Left renal cortex interstitium (tissue), 4 donors: ENCODE results near the gene LBH. TPM values are rescaled to one million over a fixed set of nuclear protein-coding genes. Genes with fewer than 3 reads are reported as not detected.
"Not testable (repeated sequence)": the region's sequence is repeated elsewhere in the genome, so short reads cannot be mapped to it uniquely, and the experiment has no call there.

Experiments
- DNase-seq, 4 donors: peaks; one replicate each; pipeline ENCODE4 v3.0.0-alpha.2; 2013; ENCODE audit warnings: low read depth in 4 of 4, low spot score in 2 of 4, missing footprints in 1 of 4
- polyA plus RNA-seq, 4 donors: library from polyadenylated mRNA; unstranded; fragments of 120-200 nt; gene quantifications; one replicate each; pipeline ENCODE4 v1.2.1, GENCODE V29; 2013; ENCODE audit not compliant: insufficient read length in 4 of 4

Gene LBH
- polyA plus RNA-seq, 4 donors: 99.8 to 120 (median 119) TPM

DNA sequence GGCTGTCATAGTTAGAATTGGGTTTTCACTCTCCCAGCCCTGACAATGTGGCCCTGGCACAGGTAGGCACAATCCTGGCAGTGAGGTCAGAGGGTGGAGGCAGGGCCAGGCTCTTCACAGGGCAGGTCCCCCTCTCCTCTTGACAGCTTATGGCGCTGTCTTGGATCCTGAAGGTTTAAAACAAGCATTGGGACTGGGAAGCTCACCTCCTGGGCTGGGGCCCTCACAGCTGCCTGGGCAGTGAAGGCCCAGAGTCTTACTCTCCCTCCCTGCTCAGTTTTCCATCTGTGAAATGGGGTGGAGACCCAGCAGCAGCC lies 23.3 kb downstream of the LBH start:
- DNase-seq: no peak

DNA sequence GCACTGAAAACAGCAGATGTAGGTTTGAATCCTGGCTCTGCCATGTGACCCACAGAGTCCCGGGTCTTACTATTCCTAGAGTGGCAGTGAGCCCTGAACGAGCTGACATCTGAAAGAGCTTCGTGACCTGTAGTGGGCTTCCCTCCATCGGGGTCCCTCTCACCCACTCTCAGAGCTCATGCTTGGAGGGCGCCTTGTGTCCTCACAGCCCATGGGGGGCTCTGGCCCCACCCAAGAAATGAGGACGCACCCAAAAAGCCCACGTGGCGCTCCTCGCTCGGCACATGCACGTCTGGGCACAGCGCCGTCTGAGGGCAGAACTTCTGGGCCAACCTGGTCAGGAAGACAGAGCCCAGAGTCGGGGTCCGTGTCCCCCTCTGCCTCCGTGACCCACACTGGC lies 23.7 kb downstream of the LBH start:
- DNase-seq: no peak

DNA sequence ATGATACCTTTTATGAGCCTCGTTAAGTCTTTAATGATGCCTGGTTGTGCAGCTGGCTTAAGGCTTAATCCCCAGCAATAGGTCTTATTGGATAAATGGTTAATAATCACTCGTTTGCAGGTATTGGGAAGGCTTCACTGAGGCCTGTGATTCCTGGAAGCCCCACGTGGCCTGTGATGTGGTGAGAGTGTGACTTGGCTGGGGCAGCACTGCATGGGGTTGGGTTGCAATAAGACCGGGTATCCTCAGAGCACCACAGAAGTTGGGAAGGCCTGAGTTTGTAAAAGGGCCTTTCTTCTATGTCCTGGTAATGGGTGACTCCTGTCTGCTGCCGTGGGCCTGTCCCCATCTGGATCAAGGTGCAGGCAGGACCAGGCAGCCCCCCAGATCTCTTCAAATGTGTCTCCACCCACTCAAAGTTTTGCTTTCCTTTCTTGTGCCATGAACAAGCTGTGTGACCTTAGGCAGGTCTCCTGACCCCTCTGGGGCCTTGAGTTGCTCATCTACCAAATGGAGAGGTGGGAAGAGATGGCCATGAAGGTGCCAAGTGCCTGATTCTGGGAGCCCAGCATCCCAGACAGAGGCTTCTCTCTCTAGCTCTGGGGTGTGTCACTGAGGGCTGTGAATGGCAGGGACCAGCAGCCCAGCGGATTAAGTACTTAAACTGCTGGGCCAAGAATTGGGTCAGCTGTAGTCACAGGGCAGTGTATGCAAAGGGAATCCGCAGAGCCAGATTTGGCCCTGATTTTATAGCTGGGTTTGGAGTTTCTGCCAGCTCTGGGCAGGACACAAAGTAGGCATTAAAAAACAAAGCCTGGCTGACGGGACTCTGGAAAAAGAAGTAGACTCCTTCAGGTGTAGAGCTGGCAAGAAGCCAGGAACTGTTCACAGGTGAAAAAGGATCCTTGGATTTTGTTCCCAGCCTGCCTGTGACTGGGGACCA lies 24.4 kb downstream of the LBH start:
- DNase-seq: no peak

DNA sequence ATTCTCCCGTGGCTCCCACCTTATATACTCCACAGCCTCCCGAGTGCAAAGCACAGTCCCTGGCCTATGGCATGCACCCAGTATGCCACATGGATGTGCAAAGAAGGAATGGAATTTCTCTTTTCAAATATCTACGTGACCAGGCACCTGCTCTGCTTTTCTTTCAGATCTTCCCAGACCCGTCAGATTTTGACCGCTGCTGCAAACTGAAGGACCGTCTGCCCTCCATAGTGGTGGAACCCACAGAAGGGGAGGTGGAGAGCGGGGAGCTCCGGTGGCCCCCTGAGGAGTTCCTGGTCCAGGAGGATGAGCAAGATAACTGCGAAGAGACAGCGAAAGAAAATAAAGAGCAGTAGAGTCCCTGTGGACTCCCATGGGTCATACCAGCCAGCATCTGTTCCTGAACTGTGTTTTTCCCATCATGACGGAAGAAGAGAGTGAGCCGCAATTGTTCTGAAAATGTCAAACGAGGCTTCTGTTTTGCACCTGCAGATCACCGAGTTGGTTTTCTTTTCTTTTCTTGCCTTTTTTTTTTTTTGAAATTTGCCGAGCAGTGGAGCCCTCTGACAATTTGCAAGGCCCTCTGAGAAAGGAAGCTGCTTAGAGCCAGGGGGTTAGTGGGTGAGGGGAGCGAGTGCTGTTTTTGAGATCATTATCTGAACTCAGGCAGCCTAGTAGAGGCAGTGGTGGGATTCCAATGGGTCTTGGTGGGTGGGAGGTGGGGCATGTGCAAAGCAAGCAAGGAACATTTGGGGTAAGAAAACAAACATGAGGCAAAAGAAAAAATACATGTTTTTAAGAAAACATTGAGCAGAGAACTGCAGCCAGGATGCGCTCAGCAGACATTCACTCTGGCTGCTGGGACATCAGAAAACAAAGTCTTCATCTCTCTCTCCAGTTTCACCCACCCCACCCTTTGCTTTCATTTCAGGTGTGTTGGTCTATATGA lies 26.2 kb downstream of the LBH start:
- no peak for DNase-seq

DNA sequence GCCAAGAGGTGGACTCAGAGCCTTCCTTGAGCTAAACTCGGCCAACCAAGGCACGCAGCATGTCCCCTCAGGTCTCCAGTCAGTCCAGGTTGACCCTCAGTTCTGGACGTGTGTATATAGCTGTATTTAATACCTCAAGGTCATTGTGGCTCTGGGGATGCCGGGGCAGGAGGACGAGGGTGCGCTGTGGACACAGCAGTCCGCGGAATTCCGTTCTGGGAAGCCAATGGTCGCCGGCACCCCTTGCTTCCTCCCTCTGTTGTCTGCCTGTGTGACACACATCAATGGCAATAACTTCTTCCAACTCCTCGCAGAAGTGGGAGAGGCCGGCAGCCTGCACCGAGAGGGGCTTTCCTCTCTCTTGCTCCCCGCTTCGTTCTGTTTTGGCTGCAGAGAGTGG lies 27.7 kb downstream of the LBH start:
- no peak for DNase-seq

DNA sequence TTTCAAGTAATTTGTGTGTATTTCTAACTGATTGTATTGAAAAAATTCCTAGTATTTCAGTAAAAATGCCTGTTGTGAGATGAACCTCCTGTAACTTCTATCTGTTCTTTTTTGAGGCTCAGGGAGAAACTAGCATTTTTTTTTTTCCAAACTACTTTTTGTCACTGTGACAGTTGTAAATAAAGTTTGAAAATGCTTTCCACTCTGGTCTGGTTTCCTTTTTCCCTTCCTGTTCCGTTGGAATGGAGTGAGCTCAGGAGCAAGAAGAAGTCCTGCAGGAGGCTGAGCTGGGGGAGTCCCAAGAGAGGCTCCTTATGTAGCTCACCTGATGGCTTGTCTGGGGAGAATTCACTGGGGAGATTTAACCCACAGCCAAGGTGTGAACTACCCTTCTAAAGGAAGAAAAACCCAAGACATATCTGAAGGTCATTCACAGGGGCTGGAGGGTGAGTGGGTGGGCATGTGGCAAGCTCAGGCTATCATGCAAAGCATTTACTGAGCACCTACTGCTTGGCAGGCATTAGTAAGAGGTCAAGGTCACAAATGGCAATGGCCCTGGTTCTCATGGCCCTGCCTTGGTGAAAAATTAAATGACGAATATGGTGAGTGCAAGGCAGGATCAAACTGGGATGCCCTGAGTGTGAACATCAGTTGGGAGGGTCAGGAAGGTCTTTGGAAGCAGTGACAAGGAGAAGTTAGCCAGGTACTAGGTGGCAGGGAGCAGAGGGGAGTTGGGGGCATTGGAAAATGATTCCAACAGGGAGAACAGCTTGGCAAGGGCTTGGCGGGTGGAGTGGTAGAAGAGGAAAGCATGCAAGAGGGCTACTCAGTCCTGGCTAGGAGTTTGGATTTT lies 28.7 kb downstream of the LBH start:
- DNase-seq: no peak

DNA sequence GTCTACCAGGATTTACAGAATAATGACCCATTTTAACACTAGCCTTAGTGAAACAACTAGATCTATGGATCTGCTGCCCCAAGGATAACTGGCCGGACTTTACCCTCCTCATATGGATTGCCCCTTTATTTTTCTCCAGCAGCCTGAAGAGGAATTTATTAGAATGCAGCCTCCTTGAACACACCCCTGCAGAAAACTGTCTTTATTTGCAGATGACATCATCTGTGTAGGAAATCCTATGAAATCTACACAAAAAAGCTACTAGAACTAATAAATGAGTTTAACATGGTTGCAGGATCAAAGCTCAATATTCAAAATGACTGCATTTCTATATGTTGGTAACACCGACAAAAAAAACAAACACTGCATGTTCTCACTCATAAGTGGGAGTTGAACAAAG lies 29.6 kb downstream of the LBH start:
- no peak for DNase-seq

DNA sequence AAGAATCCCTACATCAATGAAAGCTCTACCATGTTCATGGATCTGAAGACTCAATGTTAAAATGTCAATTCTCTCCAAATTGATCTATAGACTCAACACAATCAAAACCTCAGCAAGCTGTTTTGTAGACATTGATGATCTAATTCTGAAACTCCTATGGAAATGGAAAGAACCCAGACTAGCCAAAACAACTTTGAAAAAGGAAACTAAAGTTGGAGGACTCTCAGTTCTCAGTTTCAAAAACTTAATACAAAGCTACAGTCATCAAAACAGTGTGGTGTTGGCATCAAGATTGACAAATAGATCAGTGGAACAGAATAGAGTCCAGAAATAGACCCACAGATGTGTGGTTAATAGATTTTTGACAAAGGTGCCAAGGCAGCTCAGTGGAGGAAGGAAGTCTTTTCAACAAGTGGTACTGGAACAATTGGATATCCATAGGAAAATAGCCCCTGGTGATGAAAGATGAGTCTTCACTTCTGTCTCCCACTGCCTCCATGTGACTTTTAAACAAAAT lies 30.4 kb downstream of the LBH start:
- DNase-seq: no peak

DNA sequence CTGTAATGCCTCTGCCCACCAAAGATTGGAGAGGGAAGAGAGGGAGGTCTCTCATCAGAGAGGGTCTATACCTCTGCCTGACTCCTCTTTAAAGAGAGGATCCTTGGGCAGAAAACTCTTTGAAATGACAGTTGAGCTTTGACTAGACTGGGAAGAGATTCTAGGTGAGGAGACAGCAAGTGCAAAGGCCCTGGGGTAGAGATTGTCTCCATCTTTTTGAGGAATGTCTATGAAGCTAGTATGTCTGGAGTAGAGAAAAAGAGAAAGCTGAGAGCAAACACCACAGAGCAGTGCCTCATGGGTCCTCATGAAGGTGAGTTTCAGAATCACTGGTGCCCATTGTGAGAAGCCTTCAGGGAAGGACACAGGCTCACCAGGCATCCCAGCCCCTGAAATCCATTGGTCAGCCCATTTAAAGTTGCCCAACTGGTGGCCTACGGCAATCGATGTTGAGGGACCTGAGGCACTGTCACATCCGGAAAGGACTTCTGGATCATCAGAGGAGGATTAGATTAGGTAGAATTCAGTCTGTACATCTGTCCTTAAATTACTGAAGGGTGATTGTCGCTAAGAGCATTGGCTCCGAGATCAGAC lies 31.5 kb downstream of the LBH start:
- no peak for DNase-seq

DNA sequence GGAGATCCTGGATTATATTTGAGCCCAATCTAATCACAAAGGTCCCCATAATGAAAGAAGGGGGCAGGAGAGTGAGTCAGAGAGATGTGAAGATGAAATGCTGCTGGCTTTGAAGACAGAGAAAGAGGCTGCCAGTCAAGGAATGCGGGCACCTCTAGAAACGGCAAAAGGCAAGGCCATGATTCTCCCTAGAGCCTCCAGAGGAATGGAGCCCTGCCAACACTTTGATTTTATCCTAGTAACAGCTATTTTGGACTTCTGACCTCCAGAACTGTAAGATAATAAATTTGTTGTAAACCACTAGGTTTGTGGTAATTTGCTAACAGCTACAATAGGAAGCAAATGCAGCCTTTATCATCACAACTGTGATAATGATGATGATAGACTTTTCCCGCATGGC lies 32.9 kb downstream of the LBH start:
- DNase-seq: no peak

DNA sequence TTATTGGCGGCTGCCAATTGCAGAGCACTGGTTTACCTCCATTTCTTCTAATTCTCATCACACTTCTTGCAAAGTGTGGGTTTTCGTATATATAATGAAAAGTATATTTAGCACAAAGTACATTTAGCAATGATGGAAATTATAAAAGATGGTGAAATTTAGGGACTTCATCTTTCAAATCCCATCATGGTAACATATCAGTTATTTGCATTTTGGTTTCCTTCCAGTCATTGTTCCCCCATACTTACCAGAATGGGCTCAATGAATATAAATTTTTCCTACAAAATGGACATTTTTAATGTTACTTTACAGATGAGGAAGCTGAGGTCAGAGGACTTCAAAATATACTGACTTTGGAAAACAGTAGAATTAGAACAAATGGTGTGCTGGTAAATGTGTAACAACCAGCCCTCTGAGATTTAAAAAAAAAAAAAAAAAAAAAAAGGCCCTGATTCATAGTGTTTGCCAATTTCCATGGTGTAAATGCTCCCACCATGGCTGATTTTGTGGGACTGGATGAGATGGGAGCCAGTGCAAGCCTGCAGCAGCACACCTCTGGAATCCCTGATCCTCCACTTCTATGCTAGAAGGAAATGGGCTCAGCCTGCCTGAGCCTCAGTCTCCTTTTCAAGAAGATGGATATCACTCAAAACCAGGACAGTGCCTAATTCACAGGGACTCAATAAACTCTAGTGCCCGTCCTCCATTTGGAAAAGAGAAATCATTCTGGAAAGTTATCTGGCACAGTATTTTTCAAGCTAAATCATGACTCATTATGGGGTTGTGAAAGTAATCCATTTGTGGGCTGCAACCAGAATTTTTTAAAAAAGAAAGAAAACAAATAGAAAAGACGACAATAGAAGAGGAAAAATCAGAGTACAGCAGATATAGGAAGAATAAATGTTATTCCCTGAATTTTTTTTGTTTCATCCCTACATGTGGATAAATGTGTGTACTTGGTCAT lies 34.0 kb downstream of the LBH start:
- DNase-seq: no peak

DNA sequence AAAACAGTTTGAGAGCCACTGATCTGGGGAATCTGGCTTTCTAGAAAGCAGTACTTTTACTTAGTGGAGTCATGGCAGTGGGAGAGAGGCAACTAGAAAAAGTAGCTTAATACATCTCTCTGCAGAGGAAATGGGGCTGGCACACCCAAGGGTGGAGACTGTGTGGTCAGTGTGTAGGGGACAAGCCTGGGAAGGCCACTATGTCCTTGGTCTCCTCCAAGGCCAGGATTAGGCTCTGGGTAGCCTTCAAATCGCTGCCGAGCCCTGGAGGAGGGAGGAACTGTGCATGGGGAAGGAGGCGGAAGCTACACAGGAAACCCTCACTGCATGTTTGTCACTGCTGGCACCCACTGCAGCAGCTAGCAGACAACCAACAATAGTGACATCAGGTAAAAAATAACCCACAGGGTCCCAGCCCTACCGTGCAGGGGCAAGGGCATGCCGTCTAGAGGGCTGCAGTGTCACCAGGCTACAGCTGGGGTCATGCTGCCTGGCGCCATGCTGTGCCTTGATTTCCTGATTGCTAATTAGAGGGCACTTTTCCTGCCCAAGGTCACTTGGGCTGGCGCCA lies 34.8 kb downstream of the LBH start:
- DNase-seq: no peak

DNA sequence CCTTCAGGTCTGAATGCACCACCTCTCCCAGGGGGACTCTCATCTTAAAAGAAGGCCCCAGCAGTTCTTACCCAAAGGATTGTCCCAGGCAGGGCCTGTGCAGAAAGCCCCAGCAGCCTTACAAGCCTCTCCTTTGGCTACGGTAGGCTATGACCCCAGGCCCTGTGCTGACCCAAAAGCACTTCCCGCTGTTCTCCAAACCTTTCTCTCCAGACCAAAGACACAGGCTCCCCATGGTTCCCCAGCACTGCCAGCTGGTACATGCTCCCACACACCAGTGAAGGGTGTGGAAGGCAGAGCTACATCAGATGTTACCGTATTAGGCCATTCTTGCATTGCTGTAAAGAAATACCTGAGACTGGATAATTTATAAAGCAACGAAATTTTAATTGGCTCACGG lies 35.4 kb downstream of the LBH start:
- no peak for DNase-seq

DNA sequence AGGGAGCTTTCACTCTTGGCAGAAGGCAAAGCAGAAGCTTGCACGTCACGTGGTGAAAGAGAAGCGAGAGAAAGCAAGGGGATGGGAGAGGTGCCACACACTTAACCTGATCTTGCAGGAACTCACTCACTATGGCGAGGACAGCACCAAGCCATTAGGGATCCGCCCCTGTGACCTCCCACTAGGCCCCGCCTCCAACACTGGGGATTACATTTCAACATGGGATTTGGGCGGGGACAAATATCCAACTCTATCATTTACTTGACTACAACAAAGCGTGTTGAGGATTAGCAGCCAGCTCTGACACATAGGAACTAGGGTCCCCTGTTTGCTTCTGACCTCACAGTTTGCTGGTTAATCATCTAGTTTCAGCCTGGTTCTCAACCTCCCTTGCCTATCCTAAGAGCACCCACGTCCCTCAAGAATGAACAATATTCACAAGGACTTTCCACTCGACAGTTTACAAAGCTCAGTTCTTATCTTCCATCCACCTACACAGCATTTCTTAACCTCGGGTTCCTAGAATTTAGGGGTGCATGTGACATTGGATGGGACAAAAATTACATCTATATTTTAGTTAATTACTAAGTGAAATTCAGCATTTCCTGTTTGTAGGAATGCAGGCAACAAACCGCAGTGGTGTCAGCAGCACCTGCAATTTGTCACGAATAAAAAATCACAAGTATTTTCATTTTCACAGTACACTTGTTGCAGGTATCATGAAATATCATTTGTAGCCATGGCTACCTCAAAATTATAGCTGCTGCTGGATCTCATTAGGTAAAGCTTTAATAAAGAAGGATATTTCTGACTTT lies 36.0 kb downstream of the LBH start:
- DNase-seq: no peak

DNA sequence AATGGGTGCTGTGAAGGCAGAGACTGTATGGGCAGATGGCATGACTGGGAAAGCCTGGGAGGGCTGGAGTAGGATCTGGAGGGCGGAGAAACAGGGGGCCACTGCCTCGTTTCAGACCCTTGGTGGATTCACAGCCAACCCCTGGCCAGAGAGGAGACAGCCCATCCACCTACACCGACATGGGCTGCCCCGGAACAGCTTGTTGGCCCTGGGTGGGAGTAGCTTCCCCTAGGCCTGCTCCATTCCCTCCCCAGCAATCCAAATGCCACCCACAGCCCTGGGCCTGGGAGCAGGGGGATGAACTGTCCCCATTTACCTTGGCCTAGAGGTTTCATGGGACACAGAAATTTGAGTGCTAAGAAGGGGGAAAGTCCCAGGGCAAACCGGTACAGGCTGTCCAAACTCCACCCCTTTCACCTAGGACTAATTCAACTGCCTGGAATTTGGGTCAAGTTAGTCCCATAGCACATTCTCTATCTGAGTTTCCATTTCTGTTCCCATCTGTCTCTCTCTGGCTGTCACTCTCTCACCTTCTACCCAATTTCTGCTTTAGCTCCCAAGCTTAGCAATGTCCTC lies 37.0 kb downstream of the LBH start:
- no peak for DNase-seq

DNA sequence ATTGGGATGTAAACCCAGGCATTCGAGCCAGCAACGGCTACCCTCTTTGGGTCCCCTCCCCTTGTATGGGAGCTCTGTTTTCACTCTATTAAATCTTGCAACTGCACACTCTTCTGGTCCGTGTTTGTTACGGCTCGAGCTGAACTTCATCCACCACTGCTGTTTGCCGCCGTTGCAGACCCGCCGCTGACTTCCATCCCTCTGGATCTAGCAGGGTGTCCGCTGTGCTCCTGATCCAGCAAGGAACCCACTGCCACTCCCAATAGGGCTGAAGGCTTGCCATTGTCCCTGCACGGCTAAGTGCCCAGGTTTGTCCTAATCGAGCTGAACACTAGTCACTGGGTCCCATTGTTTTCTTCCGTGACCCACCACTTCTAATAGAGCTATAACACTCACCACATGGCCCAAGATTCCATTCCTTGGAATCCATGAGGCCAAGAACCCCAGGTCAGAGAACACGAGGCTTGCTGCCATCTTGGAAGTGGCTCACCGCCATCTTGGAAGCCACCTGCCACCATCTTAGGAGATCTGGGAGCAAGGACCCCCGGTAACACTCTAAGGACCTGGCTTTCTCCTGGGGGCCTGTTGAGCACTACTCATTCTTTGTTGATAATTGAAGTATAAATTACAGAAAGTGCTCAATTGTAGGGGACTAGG lies 37.9 kb downstream of the LBH start:
- not testable (repeated sequence) for DNase-seq

DNA sequence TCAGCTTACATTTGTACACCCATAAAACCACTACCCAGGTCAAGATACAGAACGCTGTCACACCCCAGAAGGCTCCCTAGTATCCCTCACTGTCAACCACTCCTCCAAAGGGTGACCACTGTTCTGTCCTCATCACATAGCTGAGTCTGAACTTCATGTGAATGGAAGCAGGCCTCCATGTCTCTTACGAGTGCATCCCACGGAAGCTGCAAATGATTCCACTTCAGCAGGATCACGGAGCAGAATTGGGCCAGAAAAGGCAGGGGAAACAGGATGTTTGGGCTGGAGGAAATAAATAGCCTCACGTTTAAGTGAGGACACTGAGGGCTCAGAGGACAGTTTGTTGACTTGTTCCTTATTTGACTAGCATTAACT lies 38.4 kb downstream of the LBH start:
- DNase-seq: no peak
